DOHH2 (cell line): ENCODE data around the gene SPIRE2.

Source experiments
- EZH2phosphoT487 ChIP-seq: fragments of 200-600 bp; sonication (generic); IDR thresholded peaks from 2 replicates; pipeline ENCODE4 v1.6.1; 2017; ENCODE audit warnings: borderline replicate concordance, mild to moderate bottlenecking, antibody characterized with exemption, low read length, moderate library complexity, mixed read lengths
- TF ChIP-seq, protein P1 (sequence below): fragments of 200-600 bp; sonication (generic); IDR thresholded peaks from one replicate; pipeline ENCODE4 v1.5.1; 2014; ENCODE audit warnings: antibody characterized with exemption, mild to moderate bottlenecking, low read depth, low read length; ENCODE audit not compliant: poor library complexity, severe bottlenecking

DNA sequence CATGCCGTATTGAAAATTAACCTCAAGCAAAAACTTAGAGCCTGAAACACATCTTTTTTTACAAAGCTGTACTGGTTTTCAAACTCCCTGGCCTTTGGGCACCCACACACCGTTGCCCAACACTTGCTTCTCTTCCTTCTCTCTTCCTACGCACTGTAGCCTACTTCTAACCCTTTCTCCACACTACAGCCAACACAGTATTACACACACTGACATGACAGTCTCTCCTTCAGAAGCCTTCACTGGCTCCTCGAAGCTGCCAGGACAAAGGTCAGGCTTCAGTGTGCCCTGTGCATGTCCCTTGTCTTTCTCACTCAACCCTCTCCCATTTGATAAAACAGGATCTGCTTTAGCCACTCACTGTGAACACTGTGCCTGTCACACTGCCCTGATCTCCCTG, 19.8 kb upstream of the SPIRE2 start:
- TF ChIP-seq, protein P1, sequence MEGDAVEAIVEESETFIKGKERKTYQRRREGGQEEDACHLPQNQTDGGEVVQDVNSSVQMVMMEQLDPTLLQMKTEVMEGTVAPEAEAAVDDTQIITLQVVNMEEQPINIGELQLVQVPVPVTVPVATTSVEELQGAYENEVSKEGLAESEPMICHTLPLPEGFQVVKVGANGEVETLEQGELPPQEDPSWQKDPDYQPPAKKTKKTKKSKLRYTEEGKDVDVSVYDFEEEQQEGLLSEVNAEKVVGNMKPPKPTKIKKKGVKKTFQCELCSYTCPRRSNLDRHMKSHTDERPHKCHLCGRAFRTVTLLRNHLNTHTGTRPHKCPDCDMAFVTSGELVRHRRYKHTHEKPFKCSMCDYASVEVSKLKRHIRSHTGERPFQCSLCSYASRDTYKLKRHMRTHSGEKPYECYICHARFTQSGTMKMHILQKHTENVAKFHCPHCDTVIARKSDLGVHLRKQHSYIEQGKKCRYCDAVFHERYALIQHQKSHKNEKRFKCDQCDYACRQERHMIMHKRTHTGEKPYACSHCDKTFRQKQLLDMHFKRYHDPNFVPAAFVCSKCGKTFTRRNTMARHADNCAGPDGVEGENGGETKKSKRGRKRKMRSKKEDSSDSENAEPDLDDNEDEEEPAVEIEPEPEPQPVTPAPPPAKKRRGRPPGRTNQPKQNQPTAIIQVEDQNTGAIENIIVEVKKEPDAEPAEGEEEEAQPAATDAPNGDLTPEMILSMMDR = no peak
- TF ChIP-seq EZH2phosphoT487 = no peak
